HG03025 (cell line): Measurements from ENCODE around the gene EFCAB6.

Experiments
- ATAC-seq: cut with Tn5 transposase; IDR thresholded peaks from one replicate; pipeline ENCODE4 v1.9.1; 2021; ENCODE audit warnings: mild to moderate bottlenecking, moderate library complexity; ENCODE audit not compliant: unreplicated experiment, low FRiP score

EFCAB6 gene

GRCh38 chr22:43750751-43751150, 61.4 kb downstream of the EFCAB6 start:
- no peak for ATAC-seq

DNA sequence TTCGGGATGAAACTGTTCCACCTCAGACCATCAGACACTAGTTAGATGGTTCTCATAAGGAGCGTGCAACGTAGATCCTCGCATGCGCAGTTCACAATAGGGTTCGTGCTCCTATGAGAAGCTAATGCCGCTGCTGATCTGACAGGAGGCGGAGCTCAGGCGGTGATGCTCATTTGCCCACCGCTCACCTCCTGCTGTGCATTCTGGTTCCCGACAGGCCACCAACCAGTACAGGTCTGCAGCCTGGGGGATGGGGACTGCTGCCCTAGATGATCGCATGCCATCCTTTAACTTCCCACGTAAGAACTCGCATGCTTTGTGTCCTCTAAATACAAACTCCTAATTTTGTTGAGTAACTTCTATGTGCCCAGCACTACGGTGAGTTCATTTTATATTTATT, 62.6 kb downstream of the EFCAB6 start:
- no peak for ATAC-seq

DNA sequence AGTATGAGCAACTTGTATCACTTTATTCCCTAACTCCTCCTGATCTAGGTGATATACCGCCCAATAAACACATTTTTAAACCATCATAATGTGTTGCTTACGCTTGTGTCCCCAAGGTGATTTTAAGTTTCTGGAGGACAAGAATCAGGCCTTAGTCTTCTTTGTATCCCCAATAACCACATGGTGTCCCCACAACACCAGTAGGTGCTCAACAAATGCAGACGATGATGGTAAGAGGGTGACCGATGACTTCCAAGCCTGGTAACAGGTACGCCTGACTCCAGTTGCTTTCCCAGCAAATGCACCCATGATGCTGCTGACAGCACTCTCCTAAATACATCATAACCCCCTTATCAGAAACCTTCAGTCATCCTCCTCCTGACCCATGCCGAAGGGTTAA, 64.2 kb downstream of the EFCAB6 start:
- no peak for ATAC-seq

- ATAC-seq = no peak
Measured at GRCh38 chr22:43747058-43747457, 65.0 kb downstream of the EFCAB6 start.

DNA sequence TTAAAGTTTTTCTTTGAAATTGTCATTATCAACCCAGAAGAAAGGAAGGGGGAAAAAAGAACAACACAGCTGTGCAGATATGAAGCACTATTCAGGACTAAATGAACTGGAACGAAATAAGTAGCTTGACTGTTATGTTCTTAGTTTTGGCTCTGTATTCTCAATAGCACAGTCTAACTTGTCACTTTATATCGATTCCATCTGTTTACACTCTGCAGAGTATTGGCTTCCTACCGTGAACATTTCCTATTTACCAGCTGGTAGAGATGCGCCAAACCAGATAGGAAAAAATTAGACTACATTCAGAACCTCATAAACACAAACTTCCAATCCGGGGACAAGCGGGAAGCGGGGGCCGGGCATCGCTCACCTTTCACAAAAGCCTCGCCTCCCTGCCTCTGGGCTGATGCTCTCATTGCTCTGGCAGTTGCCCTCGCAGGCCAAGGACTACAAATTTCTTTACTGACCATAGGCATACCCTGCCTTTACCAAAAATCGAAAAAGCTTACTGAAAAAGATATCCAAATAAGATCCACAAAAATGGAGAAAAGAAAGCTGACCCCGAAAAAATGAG, 66.2 kb downstream of the EFCAB6 start:
- no peak for ATAC-seq

DNA sequence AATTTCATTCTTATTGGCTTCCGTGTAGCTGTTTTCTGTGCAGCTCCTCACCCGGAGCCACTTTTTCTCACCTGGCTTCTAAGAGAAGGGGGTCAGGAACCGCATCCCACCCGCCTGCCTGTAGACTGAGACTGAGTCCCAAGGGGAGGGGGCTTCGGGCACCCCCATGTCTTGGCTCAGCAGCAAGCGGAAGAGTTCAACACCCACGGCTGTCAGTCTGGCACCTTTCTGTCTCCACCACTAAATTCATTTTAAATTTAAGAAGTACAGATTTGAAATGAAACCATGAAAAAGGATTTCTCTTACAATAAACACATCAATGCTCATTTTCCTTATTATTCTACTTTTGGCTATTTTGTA, 66.7 kb downstream of the EFCAB6 start:
- ATAC-seq = no peak

GRCh38 chr22:43744700-43745410, 67.2 kb downstream of the EFCAB6 start:
- no peak for ATAC-seq

DNA sequence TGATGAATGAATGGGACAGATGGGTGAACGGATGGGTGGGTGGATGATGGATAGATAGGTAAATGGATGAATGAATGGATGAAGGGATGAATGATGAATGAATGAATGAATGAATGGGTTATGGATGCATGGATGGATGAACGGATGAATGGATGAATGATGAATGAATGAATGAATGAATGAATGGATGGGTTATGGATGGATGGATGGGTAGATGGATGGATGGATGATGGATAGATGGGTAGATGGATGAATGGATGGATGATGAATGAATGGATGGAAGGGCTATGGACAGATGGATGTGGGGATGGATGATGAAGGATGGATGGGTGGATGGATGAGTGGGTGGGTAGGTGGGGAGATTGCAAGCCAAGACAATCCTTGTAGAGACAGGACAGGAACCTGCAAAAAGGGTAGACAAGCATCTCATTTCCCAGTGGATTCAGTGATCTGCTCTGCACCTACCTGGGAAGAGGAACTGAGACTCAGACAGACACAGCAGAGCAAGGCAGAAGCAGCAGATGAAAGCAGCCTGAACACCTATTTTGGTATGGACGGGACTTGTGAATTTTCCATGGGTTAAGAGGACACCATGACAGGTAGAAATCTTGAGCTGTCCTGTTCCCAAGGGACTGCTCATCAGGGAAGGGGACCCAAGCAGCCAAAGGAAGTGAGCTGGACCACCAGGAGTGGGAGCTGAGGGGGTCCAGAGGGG, 68.0 kb downstream of the EFCAB6 start:
- no peak for ATAC-seq

DNA sequence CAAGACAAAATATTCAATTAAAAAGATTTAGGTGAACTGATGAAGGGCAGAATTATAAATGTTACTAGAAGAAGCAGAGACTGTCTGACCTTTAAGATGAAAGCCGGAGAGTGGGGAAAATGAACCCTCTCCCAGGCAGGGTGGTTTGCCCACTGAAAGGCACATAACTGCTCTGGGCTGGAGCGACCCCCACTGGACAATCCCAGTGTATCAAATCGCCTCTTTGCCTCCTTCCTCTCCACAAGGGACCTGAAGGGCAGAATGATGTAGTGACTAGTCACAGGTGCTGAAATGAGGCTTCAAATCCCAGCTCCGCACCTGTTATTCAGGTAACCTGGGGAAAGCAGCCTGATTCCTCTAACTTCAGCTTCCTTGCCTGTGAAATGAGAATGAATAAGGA, 69.0 kb downstream of the EFCAB6 start:
- ATAC-seq = no peak

- ATAC-seq = no peak
Measured at GRCh38 chr22:43742154-43742950, 69.8 kb downstream of the EFCAB6 start.

DNA sequence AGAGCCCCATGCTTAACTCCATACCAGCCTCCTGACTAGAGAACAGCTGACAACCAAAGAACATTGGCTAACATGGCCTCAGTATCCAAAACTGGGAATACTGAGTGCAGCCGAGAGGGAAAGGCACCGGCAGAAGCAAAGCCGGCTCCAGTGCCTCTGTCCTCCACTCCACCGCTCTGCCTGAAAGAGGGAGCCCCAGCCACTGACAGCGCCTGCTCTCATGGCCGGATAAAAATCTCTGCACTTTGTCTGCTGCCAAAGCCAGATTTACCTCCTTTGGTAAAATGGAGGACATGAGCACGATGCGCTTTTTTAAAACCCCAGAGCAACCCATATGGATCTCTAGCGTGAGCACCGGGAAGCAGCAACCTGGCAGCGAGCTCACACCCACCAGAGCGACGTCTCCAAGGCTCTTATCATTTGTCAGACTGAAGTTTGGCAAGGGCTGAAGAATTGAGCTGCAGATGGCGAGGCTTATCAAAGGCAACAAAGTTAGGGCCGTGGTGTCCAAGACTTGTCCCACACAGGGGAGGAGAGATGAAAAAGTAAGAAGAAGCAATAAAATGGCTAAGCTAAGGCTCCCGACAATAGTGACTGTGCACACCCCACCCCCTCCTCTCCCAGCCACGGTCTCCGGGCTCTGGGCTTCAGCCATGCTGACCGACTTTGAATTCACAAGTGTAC, 71.4 kb downstream of the EFCAB6 start:
- ATAC-seq = no peak

GRCh38 chr22:43739851-43740379, 72.2 kb downstream of the EFCAB6 start:
- no peak for ATAC-seq

- ATAC-seq = no peak
Measured at GRCh38 chr22:43737150-43737828, 74.8 kb downstream of the EFCAB6 start.

- no peak for ATAC-seq
Measured at GRCh38 chr22:43736651-43737050, 75.5 kb downstream of the EFCAB6 start.

GRCh38 chr22:43734370-43735150, 77.5 kb downstream of the EFCAB6 start:
- no peak for ATAC-seq

GRCh38 chr22:43733138-43733537, 79.0 kb downstream of the EFCAB6 start:
- no peak for ATAC-seq

GRCh38 chr22:43731988-43732387, 80.1 kb downstream of the EFCAB6 start:
- no peak for ATAC-seq

DNA sequence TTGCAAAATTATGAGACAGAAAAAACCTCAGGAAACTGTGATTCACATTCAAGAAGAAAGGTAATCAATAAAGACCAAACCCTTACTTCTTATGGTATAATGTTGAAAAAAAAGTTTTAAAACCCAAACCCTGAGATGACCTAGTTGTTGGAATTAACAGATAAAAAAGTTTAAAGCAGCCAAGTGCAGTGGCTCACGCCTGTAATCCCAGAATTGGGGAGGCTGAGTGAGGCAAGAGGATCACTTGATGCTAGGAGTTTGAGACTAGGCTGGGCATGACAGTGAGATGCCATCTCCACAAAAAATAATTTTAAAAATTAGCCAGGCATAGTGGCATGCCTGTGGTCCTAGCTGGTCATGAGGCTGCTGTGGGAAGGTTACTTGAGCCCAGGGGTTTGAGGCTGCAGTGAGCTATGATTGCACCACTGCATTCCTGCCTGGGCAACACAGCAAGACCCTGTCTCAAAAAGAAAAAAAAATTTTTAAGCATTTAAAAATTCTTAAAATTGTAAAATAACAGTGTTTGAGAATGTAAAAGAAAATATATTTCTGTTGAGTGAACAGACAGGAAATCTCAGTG, 85.1 kb downstream of the EFCAB6 start:
- ATAC-seq = no peak

- no peak for ATAC-seq
Measured at GRCh38 chr22:43726322-43726721, 85.8 kb downstream of the EFCAB6 start.
